Loucy (cell line): ENCODE measurements around the gene ZFAND3.

Experiments
- H2AFZ ChIP-seq: fragments of 200-600 bp; sonication (generic); 2 replicates; pipeline ENCODE4 v1.6.0; 2016; ENCODE audit warnings: antibody characterized with exemption, mild to moderate bottlenecking, low read length, moderate library complexity
- H3F3A ChIP-seq: fragments of 200-600 bp; 2 replicates; pipeline ENCODE4 v1.6.0; 2016; ENCODE audit warnings: antibody characterized with exemption, low read depth, mild to moderate bottlenecking
- H3K27me3 ChIP-seq: fragments of 200-600 bp; sonication (generic); 2 replicates; pipeline ENCODE4 v1.6.1; 2014; ENCODE audit warnings: low read length, mild to moderate bottlenecking; ENCODE audit not compliant: insufficient read depth, poor library complexity, severe bottlenecking
- H3K36me3 ChIP-seq: fragments of 200-600 bp; sonication (generic); 2 replicates; pipeline ENCODE4 v1.6.1; 2016; ENCODE audit warnings: low read length; ENCODE audit not compliant: insufficient read depth
- H3K4me1 ChIP-seq: fragments of 200-600 bp; sonication (generic); 2 replicates; pipeline ENCODE4 v1.5.1; 2014; ENCODE audit warnings: low read length, mild to moderate bottlenecking; ENCODE audit not compliant: insufficient read depth, poor library complexity, severe bottlenecking
- H3K4me2 ChIP-seq: fragments of 200-600 bp; sonication (generic); 2 replicates; pipeline ENCODE4 v1.6.0; 2014; ENCODE audit warnings: antibody characterized with exemption, low read length, low read depth, mild to moderate bottlenecking; ENCODE audit not compliant: poor library complexity, severe bottlenecking
- H3K4me3 ChIP-seq: fragments of 200-600 bp; sonication (generic); 2 replicates; pipeline ENCODE4 v1.5.1; 2014; ENCODE audit warnings: low read length, mild to moderate bottlenecking, mixed read lengths; ENCODE audit not compliant: poor library complexity, severe bottlenecking
- H3K79me2 ChIP-seq: fragments of 200-600 bp; sonication (generic); 2 replicates; pipeline ENCODE4 v1.6.1; 2014; ENCODE audit warnings: low read length; ENCODE audit not compliant: insufficient read depth
- H3K9ac ChIP-seq: fragments of 200-600 bp; sonication (generic); 2 replicates; pipeline ENCODE4 v1.6.0; 2014; ENCODE audit warnings: mild to moderate bottlenecking, low read depth, low read length, moderate library complexity; ENCODE audit not compliant: poor library complexity, severe bottlenecking
- H3K9me2 ChIP-seq: fragments of 200-600 bp; sonication (generic); replicated peaks from 2 replicates; pipeline ENCODE4 v1.6.1; 2016; ENCODE audit warnings: low read depth, low read length, mixed read lengths
- H3K9me3 ChIP-seq: fragments of 200-600 bp; sonication (generic); 2 replicates; pipeline ENCODE4 v1.6.1; 2014; ENCODE audit warnings: mild to moderate bottlenecking, antibody characterized with exemption, low read length, low read depth; ENCODE audit not compliant: insufficient read depth
- H4K20me1 ChIP-seq: fragments of 200-600 bp; sonication (generic); 2 replicates; pipeline ENCODE4 v1.6.0; 2014; ENCODE audit warnings: antibody characterized with exemption, low read length, mild to moderate bottlenecking; ENCODE audit not compliant: insufficient read depth, poor library complexity, severe bottlenecking
- CTCF ChIP-seq: fragments of 200-600 bp; sonication (generic); conservative IDR thresholded peaks from 2 replicates; pipeline ENCODE4 v1.5.1; 2014; ENCODE audit warnings: mild to moderate bottlenecking, antibody characterized with exemption, low read length
- EZH2phosphoT487 ChIP-seq: fragments of 200-600 bp; IDR thresholded peaks from 2 replicates; pipeline ENCODE4 v1.6.1; 2018; ENCODE audit warnings: antibody characterized with exemption, mild to moderate bottlenecking, moderate library complexity, borderline replicate concordance

The ZFAND3 gene

GRCh38 chr6:37840143-37840939 lies 20.8 kb downstream of the ZFAND3 start:
- Histone ChIP-seq H3K9me2 (no peaks in the 10 kb centered on the region), H3K4me1 (peaks cover 10% of the 10 kb centered on the region), H3K79me2 (peaks cover 99% of the 10 kb centered on the region), H3K36me3 (peaks cover 12% of the 10 kb centered on the region; the same call in 1 of the 2 replicates), H3K9me3 (no peaks in the 10 kb centered on the region), H3K4me3 (no peak overlapping the region), H4K20me1 (peaks cover 69% of the 10 kb centered on the region), H3K9ac (no peak overlapping the region), H2AFZ (no peak overlapping the region), H3K27me3 (no peaks in the 10 kb centered on the region), H3F3A (0 out of 2 replicates have a peak, but pooled peaks cover 4% of the 10 kb centered on the region), H3K4me2 (no peak overlapping the region)
- TF ChIP-seq EZH2phosphoT487 = no peak
- TF ChIP-seq CTCF = no peak

GRCh38 chr6:37840940-37841300 lies 21.4 kb downstream of the ZFAND3 start:
- Histone ChIP-seq H3K9ac (no peak overlapping the region), H4K20me1 (peaks cover 69% of the 10 kb centered on the region)

More at GRCh38 chr6:37840940-37841300, 21.4 kb downstream of the ZFAND3 start:
- no peak overlapping the region for H3K4me2 ChIP-seq
- H2AFZ ChIP-seq = no peak overlapping the region
- no peaks in the 10 kb centered on the region for H3K27me3 ChIP-seq
- H3K4me1 ChIP-seq = peaks cover 13% of the 10 kb centered on the region
- no peak for TF ChIP-seq CTCF
- no peak for TF ChIP-seq EZH2phosphoT487
- peaks cover 12% of the 10 kb centered on the region; the same call in 1 of the 2 replicates for H3K36me3 ChIP-seq
- H3K79me2 ChIP-seq = peaks cover 100% of the 10 kb centered on the region
- H3K9me3 ChIP-seq = no peaks in the 10 kb centered on the region
- no peak overlapping the region for H3K4me3 ChIP-seq
- H3K9me2 ChIP-seq = no peaks in the 10 kb centered on the region
- H3F3A ChIP-seq = 0 out of 2 replicates have a peak, but pooled peaks cover 4% of the 10 kb centered on the region
